ENCODE results near the gene GK2. TPM values are rescaled to one million over a fixed set of nuclear protein-coding genes. Genes with fewer than 3 reads are reported as not detected.

Gene GK2
- total and polyA plus RNA-seq, 2 of the 4 experiments (the other 2 are of a cell fraction) = not detected

DNA sequence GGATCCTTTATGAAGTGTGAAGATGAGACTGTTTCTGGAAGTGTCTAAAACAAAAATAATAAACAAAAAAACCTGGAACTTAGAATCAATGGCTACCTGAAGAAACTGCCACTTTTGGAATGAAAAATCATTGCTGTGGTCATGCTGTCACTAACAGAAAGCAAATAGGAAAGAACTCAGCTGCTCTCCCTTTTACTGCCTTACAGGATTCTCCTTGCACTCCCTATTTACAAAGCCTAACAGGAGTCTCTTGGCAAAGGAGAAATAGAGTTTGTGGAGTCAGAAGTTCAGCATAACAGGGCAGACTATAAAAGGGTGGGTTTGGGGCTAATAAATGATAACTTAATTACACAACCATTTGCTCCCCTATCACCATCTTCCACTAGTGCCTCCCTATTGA lies 19.0 kb upstream of the GK2 start:
- no peak overlapping the region for H2BK15ac ChIP-seq (ENCODE audit: low read depth, low read length)
- H3K4ac ChIP-seq (ENCODE audit: low read depth, low read length) = no peak overlapping the region
- intact Hi-C loops (cut with micrococcal nuclease) = no loop called here
- no peaks in the 10 kb centered on the region for H3K79me1 ChIP-seq (ENCODE audit: low read depth in 1 of 2, low read length in 2 of 2)
- H3K9ac ChIP-seq (ENCODE audit: low read depth, low read length) = no peak overlapping the region
- H2BK20ac ChIP-seq (ENCODE audit: low read depth, low read length) = no peak overlapping the region
- H2BK5ac ChIP-seq (ENCODE audit: low read depth, low read length, poor library complexity, severe bottlenecking) = no peak overlapping the region
- no peaks in the 10 kb centered on the region for H3K9me1 ChIP-seq (ENCODE audit: insufficient read depth, low read length)
- BruUV-seq (replicated peaks) = no TSS peak
- no peak overlapping the region for H4K5ac ChIP-seq (ENCODE audit: low read depth, low read length)
- dilution Hi-C loops (cut with HindIII; ENCODE audit: low sequenced_read_pairs, unreplicated experiment) = no loop called here
- H3K18ac ChIP-seq (ENCODE audit: low read depth, low read length) = no peak overlapping the region
- in situ Hi-C loops (cut with MboI; ENCODE audit: low sequenced_read_pairs) = no loop called here
- no peak overlapping the region for H3K4me2 ChIP-seq (ENCODE audit: low read depth, low read length)
- no peak overlapping the region for H3K27ac ChIP-seq (ENCODE audit: insufficient read depth, low read length)
- H3K23ac ChIP-seq (ENCODE audit: low read depth, low read length) = no peak overlapping the region
- H3K4me3 ChIP-seq (ENCODE audit: insufficient read depth, low read depth, low read length) = no peak overlapping the region
- no peak overlapping the region for H2AFZ ChIP-seq (replicated peaks; ENCODE audit: low read length, poor library complexity)
- no peak for TF ChIP-seq POLR2A (IDR thresholded peaks at IDR 0.05; ENCODE audit: low read depth, low read length)
- TF ChIP-seq FOS (IDR thresholded peaks at IDR 0.05; ENCODE audit: low read depth, low read length) = no peak
- TF ChIP-seq MAFK (IDR thresholded peaks at IDR 0.05; ENCODE audit: low read depth, low read length) = no peak
- TF ChIP-seq, protein P1, sequence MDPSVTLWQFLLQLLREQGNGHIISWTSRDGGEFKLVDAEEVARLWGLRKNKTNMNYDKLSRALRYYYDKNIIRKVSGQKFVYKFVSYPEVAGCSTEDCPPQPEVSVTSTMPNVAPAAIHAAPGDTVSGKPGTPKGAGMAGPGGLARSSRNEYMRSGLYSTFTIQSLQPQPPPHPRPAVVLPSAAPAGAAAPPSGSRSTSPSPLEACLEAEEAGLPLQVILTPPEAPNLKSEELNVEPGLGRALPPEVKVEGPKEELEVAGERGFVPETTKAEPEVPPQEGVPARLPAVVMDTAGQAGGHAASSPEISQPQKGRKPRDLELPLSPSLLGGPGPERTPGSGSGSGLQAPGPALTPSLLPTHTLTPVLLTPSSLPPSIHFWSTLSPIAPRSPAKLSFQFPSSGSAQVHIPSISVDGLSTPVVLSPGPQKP (IDR thresholded peaks at IDR 0.05; ENCODE audit: borderline replicate concordance, low read depth, low read length) = no peak
- H4K8ac ChIP-seq (ENCODE audit: low read depth in 2 of 2, low read length in 2 of 2) = no peak overlapping the region
- H4K20me1 ChIP-seq (ENCODE audit: insufficient read depth, low read length) = no peaks in the 10 kb centered on the region
- H3K4me1 ChIP-seq (ENCODE audit: control insufficient read depth, insufficient read depth, low read length) = no peaks in the 10 kb centered on the region
- no peak for ATAC-seq (ENCODE audit: low read depth)
- ChIA-PET CTCF (no interaction called here), POLR2A (ENCODE audit: unreplicated experiment) (interaction anchor here (0.6 kb wide), 1 partner anchor 49 kb away, joined by 3 read pairs; no protein-coding TSS in a partner anchor)
- no peak overlapping the region for H2AK5ac ChIP-seq (ENCODE audit: low read depth, low read length)
- no peak overlapping the region for H3K56ac ChIP-seq (ENCODE audit: extremely low read depth, insufficient read depth, low read length)
- DNase-seq = no peak
- H2BK120ac ChIP-seq (ENCODE audit: low read depth, low read length) = no peak overlapping the region
- no peaks in the 10 kb centered on the region for H3K9me3 ChIP-seq (ENCODE audit: control insufficient read depth, insufficient read depth, low read length)
- no peaks in the 10 kb centered on the region for H3K36me3 ChIP-seq (ENCODE audit: control insufficient read depth, insufficient read depth, low read length)
- no peak overlapping the region for H3K14ac ChIP-seq (replicated peaks; ENCODE audit: low read depth, low read length)
- H4K91ac ChIP-seq (ENCODE audit: insufficient read depth, low read depth, low read length) = no peak overlapping the region
- H2AK9ac ChIP-seq (replicated peaks; ENCODE audit: low read depth, low read length, poor library complexity) = no peak overlapping the region
- no peaks in the 10 kb centered on the region for H3K27me3 ChIP-seq (ENCODE audit: control insufficient read depth, insufficient read depth, low read length)
